Fibroblast of lung (primary cell): ENCODE results near the gene DNAJC19. TPM values are rescaled to one million over a fixed set of nuclear protein-coding genes. Genes with fewer than 3 reads are reported as not detected.

Experiments
- DNase-seq, 2 donors: peaks; one replicate each; pipeline versions ENCODE4 v3.0.0 to v3.0.0-alpha.2; 2010; ENCODE audit warnings: low read depth in 2 of 2
- H2AFZ ChIP-seq: 2 replicates; pipeline ENCODE4 v1.5.1; 2012; ENCODE audit warnings: low read length, control low read depth, inconsistent platforms
- H3K27ac ChIP-seq: 2 replicates; pipeline ENCODE4 v1.5.1; 2011; ENCODE audit warnings: low read length, control low read depth; ENCODE audit not compliant: insufficient read depth
- H3K27me3 ChIP-seq: 2 replicates; pipeline ENCODE4 v1.5.1; 2011; ENCODE audit warnings: mild to moderate bottlenecking, low read length; ENCODE audit not compliant: control insufficient read depth, insufficient read depth
- H3K36me3 ChIP-seq: 2 replicates; pipeline ENCODE4 v1.5.1; 2011; ENCODE audit warnings: low read length; ENCODE audit not compliant: control insufficient read depth, insufficient read depth
- H3K4me1 ChIP-seq: 2 replicates; pipeline ENCODE4 v1.5.1; 2011; ENCODE audit warnings: low read length; ENCODE audit not compliant: control insufficient read depth, insufficient read depth; ENCODE audit errors: extremely low read depth
- H3K4me2 ChIP-seq: 2 replicates; pipeline ENCODE4 v1.5.1; 2011; ENCODE audit warnings: low read length, control low read depth; ENCODE audit not compliant: insufficient read depth; ENCODE audit errors: extremely low read depth
- H3K4me3 ChIP-seq, 4 experiments: fragments of 200-600 bp in 1 of 4; sonication (generic) in 1 of 4; replicated peaks in 1 of 4; 2 replicates each; pipeline ENCODE4 v1.5.1; 2011 to 2016; ENCODE audit warnings: low read length in 4 of 4, low read depth in 3 of 4, mild to moderate bottlenecking in 3 of 4, control low read depth in 2 of 4, inconsistent platforms in 1 of 4, mixed read lengths in 1 of 4; ENCODE audit not compliant: insufficient read depth in 1 of 4; ENCODE audit errors: control extremely low read depth in 1 of 4
- H3K79me2 ChIP-seq: 2 replicates; pipeline ENCODE4 v1.5.1; 2012; ENCODE audit warnings: mild to moderate bottlenecking, low read length, inconsistent platforms; ENCODE audit not compliant: control insufficient read depth, insufficient read depth
- H3K9ac ChIP-seq: 2 replicates; pipeline ENCODE4 v1.5.1; 2011; ENCODE audit warnings: mild to moderate bottlenecking, low read length, control low read depth; ENCODE audit not compliant: insufficient read depth
- H3K9me3 ChIP-seq: 2 replicates; pipeline ENCODE4 v1.5.1; 2012; ENCODE audit warnings: low read depth, low read length; ENCODE audit not compliant: control insufficient read depth, insufficient read depth
- H4K20me1 ChIP-seq: 2 replicates; pipeline ENCODE4 v1.5.1; 2011; ENCODE audit warnings: low read length; ENCODE audit not compliant: control insufficient read depth, insufficient read depth; ENCODE audit errors: extremely low read depth
- CTCF ChIP-seq, 2 donors: IDR thresholded peaks in 1 of 2; conservative IDR thresholded peaks in 1 of 2; 1 replicate in 1 of 2; 2 replicates in 1 of 2; pipeline ENCODE4 v1.5.1; 2011 to 2012; ENCODE audit warnings: low read length in 2 of 2, control low read depth in 1 of 2, inconsistent platforms in 1 of 2, low read depth in 1 of 2, mild to moderate bottlenecking in 1 of 2
- EZH2 ChIP-seq: IDR thresholded peaks from 2 replicates; pipeline ENCODE4 v1.5.1; 2012; ENCODE audit warnings: low read length, control low read depth, mild to moderate bottlenecking; ENCODE audit errors: missing control alignments
- polyA plus RNA-seq, 2 donors: library from polyadenylated mRNA; depleted of rRNA in 1 of 2; stranded (reverse) in 1 of 2; unstranded in 1 of 2; fragments of >200 nt; gene quantifications; 2 replicates each; pipeline ENCODE4 v1.2.1, GENCODE V29; 2011 to 2012; ENCODE audit warnings: missing spikeins in 1 of 2
- total RNA-seq: library from RNA; depleted of rRNA; stranded (reverse); fragments of >200 nt; gene quantifications from 2 replicates; pipeline ENCODE4 v1.2.1, GENCODE V29; 2014

The DNAJC19 gene
- total and polyA plus RNA-seq, 2 donors (not counting 1 experiment from before 2014, with no cell fraction given): 33.7 to 37.6 TPM

GRCh38 chr3:181017690-181018089 is 28.2 kb upstream of the DNAJC19 start:
- H3K27ac ChIP-seq: no peak overlapping the region
- no peaks in the 10 kb centered on the region for H3K36me3 ChIP-seq
- H3K9me3 ChIP-seq: no peaks in the 10 kb centered on the region
- no peaks in the 10 kb centered on the region for H3K4me1 ChIP-seq
- peak in 1 of 2 donors; percentile 25 for DNase-seq
- no peak overlapping the region for H3K9ac ChIP-seq
- no peak overlapping the region for H3K4me3 ChIP-seq
- no peaks in the 10 kb centered on the region for H3K27me3 ChIP-seq
- no peaks in the 10 kb centered on the region for H3K79me2 ChIP-seq
- H3K4me2 ChIP-seq: no peak overlapping the region
- no peaks in the 10 kb centered on the region for H4K20me1 ChIP-seq
- H2AFZ ChIP-seq: no peak overlapping the region
- no peak for TF ChIP-seq EZH2

- Histone ChIP-seq H3K36me3 (no peaks in the 10 kb centered on the region), H3K4me1 (no peaks in the 10 kb centered on the region), H3K27me3 (no peaks in the 10 kb centered on the region), H3K79me2 (no peaks in the 10 kb centered on the region), H3K27ac (no peak overlapping the region), H3K9ac (no peak overlapping the region), H3K9me3 (no peaks in the 10 kb centered on the region), H3K4me3 (no peak overlapping the region), H4K20me1 (no peaks in the 10 kb centered on the region), H2AFZ (no peak overlapping the region), H3K4me2 (no peak overlapping the region)
- no peak for TF ChIP-seq CTCF (conservative IDR thresholded peaks at IDR 0.05 in 1 of 2, IDR thresholded peaks at IDR 0.05 in 1 of 2; ENCODE audit: low read depth in 1 of 2, low read length in 2 of 2)
- no peak for TF ChIP-seq EZH2
- peak in 1 of 2 donors; percentile 2 for DNase-seq
Observed at GRCh38 chr3:181009225-181009624, 19.7 kb upstream of the DNAJC19 start.

GRCh38 chr3:181008796-181009195 is 19.3 kb upstream of the DNAJC19 start:
- Histone ChIP-seq H3K79me2 (no peaks in the 10 kb centered on the region), H2AFZ (no peak overlapping the region), H3K27me3 (no peaks in the 10 kb centered on the region), H3K4me3 (no peak overlapping the region), H3K36me3 (no peaks in the 10 kb centered on the region), H3K27ac (no peak overlapping the region), H3K9me3 (no peaks in the 10 kb centered on the region), H3K4me1 (no peaks in the 10 kb centered on the region), H3K4me2 (no peak overlapping the region), H4K20me1 (no peaks in the 10 kb centered on the region), H3K9ac (no peak overlapping the region)
- TF ChIP-seq EZH2: no peak
- no peak for TF ChIP-seq CTCF (conservative IDR thresholded peaks at IDR 0.05 in 1 of 2, IDR thresholded peaks at IDR 0.05 in 1 of 2; ENCODE audit: low read depth in 1 of 2, low read length in 2 of 2)
- no peak for DNase-seq
